Gastroesophageal sphincter (tissue), 4 donors: ENCODE measurements around the gene HPRT1. TPM values are rescaled to one million over a fixed set of nuclear protein-coding genes. Genes with fewer than 3 reads are reported as not detected.

Experiments used
- ATAC-seq: fragments of 150-250 bp; one replicate; pipeline ENCODE4 v1.9.1; 2016; ENCODE audit warnings: mild to moderate bottlenecking, moderate library complexity
- H3K27ac ChIP-seq, 4 donors: fragments of 200-600 bp; sonication (generic) in 3 of 4; 1 replicate in 3 of 4; 2 replicates in 1 of 4; pipeline ENCODE4 v1.5.1; 2016 to 2019
- H3K27me3 ChIP-seq: fragments of 200-600 bp; sonication (generic); one replicate; pipeline ENCODE4 v1.5.1; 2019
- H3K36me3 ChIP-seq, 2 donors: fragments of 200-600 bp; sonication (generic); one replicate each; pipeline ENCODE4 v1.5.1; 2019; ENCODE audit warnings: control low read depth in 1 of 2
- H3K4me1 ChIP-seq, 3 donors: fragments of 200-600 bp; sonication (generic); 1 replicate in 2 of 3; 2 replicates in 1 of 3; pipeline ENCODE4 v1.5.1; 2016 to 2019; ENCODE audit warnings: control low read depth in 2 of 3
- H3K4me3 ChIP-seq, 2 donors: fragments of 200-600 bp; sonication (generic); one replicate each; pipeline ENCODE4 v1.5.1; 2019; ENCODE audit warnings: mild to moderate bottlenecking in 1 of 2, moderate library complexity in 1 of 2
- H3K9me3 ChIP-seq, 3 donors: fragments of 200-600 bp; sonication (generic); one replicate each; pipeline ENCODE4 v1.5.1; 2017 to 2019; ENCODE audit warnings: control low read depth in 2 of 3
- CTCF ChIP-seq, 4 experiments: fragments of 200-600 bp in 2 of 4; fragments of 450-650 bp in 2 of 4; sonication (generic) in 1 of 4; IDR thresholded peaks; one replicate each; pipeline ENCODE4 v1.5.1; 2017 to 2019; ENCODE audit warnings: antibody characterized with exemption in 4 of 4, mild to moderate bottlenecking in 2 of 4, moderate library complexity in 2 of 4
- EP300 ChIP-seq: sonication (generic); formaldehyde crosslinking; IDR thresholded peaks from one replicate; pipeline ENCODE4 v1.6.1; 2017; ENCODE audit warnings: antibody characterized with exemption, mild to moderate bottlenecking
- POLR2A ChIP-seq, 2 donors: fragments of 450-650 bp; IDR thresholded peaks; one replicate each; pipeline ENCODE4 v1.6.1; 2017; ENCODE audit warnings: antibody characterized with exemption in 2 of 2, mild to moderate bottlenecking in 2 of 2, moderate library complexity in 1 of 2
- POLR2AphosphoS5 ChIP-seq: sonication (generic); formaldehyde crosslinking; IDR thresholded peaks from one replicate; pipeline ENCODE4 v1.6.1; 2017; ENCODE audit warnings: antibody characterized with exemption
- WGBS, 2 donors: methylation state at CpG; one replicate each; pipeline ENCODE4 v1.1.5; 2018; ENCODE audit warnings: low coverage in 1 of 2; 5-methylcytosine and 5-hydroxymethylcytosine counted together
- total RNA-seq, 4 donors: library from RNA; depleted of rRNA; stranded (reverse); fragments of >200 nt; gene quantifications; one replicate each; pipeline ENCODE4 v1.1.0, GENCODE V29; 2016

Gene HPRT1
- total RNA-seq, 4 donors from 2014 or later = 6.7 to 12.5 (median 7.2) TPM

GRCh38 chrX:134443461-134443860 lies 16.5 kb upstream of the HPRT1 start:
- no peak overlapping the region for H3K27ac ChIP-seq
- H3K4me1 ChIP-seq = no peaks in the 10 kb centered on the region
- TF ChIP-seq POLR2A (IDR thresholded peaks at IDR 0.05) = no peak
- TF ChIP-seq EP300 = no peak
- no peak for TF ChIP-seq POLR2AphosphoS5
- TF ChIP-seq CTCF (IDR thresholded peaks at IDR 0.05) = no peak
- H3K36me3 ChIP-seq = no peaks in the 10 kb centered on the region
- H3K9me3 ChIP-seq = no peaks in the 10 kb centered on the region
- no peaks in the 10 kb centered on the region for H3K27me3 ChIP-seq
- ATAC-seq = no peak
- 83 to 100% methylated on average over 1 to 2 of the region's 2 CpGs for WGBS, 2 donors
- H3K4me3 ChIP-seq = no peak overlapping the region

- TF ChIP-seq POLR2AphosphoS5 (no peak), EP300 (no peak), CTCF (IDR thresholded peaks at IDR 0.05) (no peak), POLR2A (IDR thresholded peaks at IDR 0.05) (no peak)
- H3K4me3 ChIP-seq = no peak overlapping the region
- H3K36me3 ChIP-seq = no peaks in the 10 kb centered on the region
- no peak for ATAC-seq
- no peaks in the 10 kb centered on the region for H3K27me3 ChIP-seq
- no peak overlapping the region for H3K27ac ChIP-seq
- no peaks in the 10 kb centered on the region for H3K4me1 ChIP-seq
- WGBS, 2 donors = 50 to 71% methylated on average over 1 to 3 of the region's 3 CpGs
- H3K9me3 ChIP-seq = no peaks in the 10 kb centered on the region
Observed at GRCh38 chrX:134444681-134445080, 15.3 kb upstream of the HPRT1 start.

- Histone ChIP-seq H3K27ac (no peak overlapping the region), H3K36me3 (no peaks in the 10 kb centered on the region), H3K27me3 (no peaks in the 10 kb centered on the region), H3K4me1 (no peaks in the 10 kb centered on the region), H3K4me3 (no peak overlapping the region), H3K9me3 (no peaks in the 10 kb centered on the region)
- TF ChIP-seq POLR2AphosphoS5 (no peak), CTCF (IDR thresholded peaks at IDR 0.05) (no peak), POLR2A (IDR thresholded peaks at IDR 0.05) (no peak), EP300 (no peak)
- ATAC-seq = no peak
- 77 to 93% methylated on average over 3 to 5 of the region's 6 CpGs for WGBS, 2 donors
Observed at GRCh38 chrX:134452596-134452995, 7.4 kb upstream of the HPRT1 start.

- H3K27me3 ChIP-seq = no peaks in the 10 kb centered on the region
- no peak overlapping the region for H3K4me3 ChIP-seq
- H3K27ac ChIP-seq = no peak overlapping the region
- H3K9me3 ChIP-seq = no peaks in the 10 kb centered on the region
- no peaks in the 10 kb centered on the region for H3K36me3 ChIP-seq
- TF ChIP-seq POLR2A (IDR thresholded peaks at IDR 0.05) (no peak), CTCF (IDR thresholded peaks at IDR 0.05) (no peak), EP300 (no peak), POLR2AphosphoS5 (no peak)
- no peaks in the 10 kb centered on the region for H3K4me1 ChIP-seq
- 80 to 90% methylated on average over 2 to 6 of the region's 6 CpGs for WGBS, 2 donors
- no peak for ATAC-seq
Observed at GRCh38 chrX:134453631-134454030, 6.3 kb upstream of the HPRT1 start.

- no peaks in the 10 kb centered on the region for H3K36me3 ChIP-seq
- 95 to 100% methylated on average over 1 to 4 of the region's 7 CpGs for WGBS, 2 donors
- ATAC-seq = no peak
- no peaks in the 10 kb centered on the region for H3K27me3 ChIP-seq
- H3K9me3 ChIP-seq = no peaks in the 10 kb centered on the region
- H3K4me1 ChIP-seq = peaks cover 0 to 3% (median 0%) of the 10 kb centered on the region in 3 donors
- no peak overlapping the region for H3K4me3 ChIP-seq
- no peak overlapping the region for H3K27ac ChIP-seq
- TF ChIP-seq CTCF (IDR thresholded peaks at IDR 0.05) (no peak), POLR2AphosphoS5 (no peak), EP300 (no peak), POLR2A (IDR thresholded peaks at IDR 0.05) (no peak)
Observed at GRCh38 chrX:134454506-134454905, 5.5 kb upstream of the HPRT1 start.
